Measurements from ENCODE around the gene CEP170B.
"Not testable (repeated sequence)": the region's sequence is repeated elsewhere in the genome, so short reads cannot be mapped to it uniquely, and the experiment has no call there.

The CEP170B gene

GRCh38 chr14:104844306-104845032 is 20.6 kb upstream of the CEP170B start:
- DNase-seq = no peak

- no peak for DNase-seq
Measured at GRCh38 chr14:104845033-104845666, 19.9 kb upstream of the CEP170B start.

- no peak for DNase-seq
Measured at GRCh38 chr14:104845834-104846441, 19.1 kb upstream of the CEP170B start.

- no peak for DNase-seq
Measured at GRCh38 chr14:104852280-104852663, 12.8 kb upstream of the CEP170B start.

GRCh38 chr14:104855532-104856090 is 9.5 kb upstream of the CEP170B start:
- DNase-seq = no peak

- DNase-seq = no peak
Measured at GRCh38 chr14:104856157-104856868, 8.8 kb upstream of the CEP170B start.

- DNase-seq = no peak
Measured at GRCh38 chr14:104856869-104857860, 7.9 kb upstream of the CEP170B start.

GRCh38 chr14:104857931-104858330 is 7.1 kb upstream of the CEP170B start:
- not testable (repeated sequence) for DNase-seq

- DNase-seq = no peak
Measured at GRCh38 chr14:104858811-104859426, 6.1 kb upstream of the CEP170B start.

- DNase-seq = no peak
Measured at GRCh38 chr14:104859900-104860299, 5.2 kb upstream of the CEP170B start.

GRCh38 chr14:104860414-104860813 is 4.7 kb upstream of the CEP170B start:
- no peak for DNase-seq

- DNase-seq = no peak
Measured at GRCh38 chr14:104863131-104863862, 1.8 kb upstream of the CEP170B start.

GRCh38 chr14:104863923-104864266 is 1.2 kb upstream of the CEP170B start:
- DNase-seq = no peak

GRCh38 chr14:104864267-104865080 is 594 bp upstream of the CEP170B start:
- no peak for DNase-seq

- DNase-seq = no peak
Measured at GRCh38 chr14:104865631-104866441, 768 bp downstream of the CEP170B start.

- DNase-seq = peak; percentile 0
Measured at GRCh38 chr14:104866451-104867370, 1.6 kb downstream of the CEP170B start.

GRCh38 chr14:104867371-104868059 is 2.4 kb downstream of the CEP170B start:
- DNase-seq = no peak
